NCI-H510A treated with DMSO at 0.1 percent for 48 hours (cell line): ENCODE results near the gene ZBTB1.
"Not testable (repeated sequence)": the region's sequence is repeated elsewhere in the genome, so short reads cannot be mapped to it uniquely, and the experiment has no call there.

Experiments
- DNase-seq: peaks from one replicate; lab custom pipeline; 2025; lab: John Stamatoyannopoulos, UW

The ZBTB1 gene

GRCh38 chr14:64569646-64570045, 65.1 kb downstream of the ZBTB1 start:
- not testable (repeated sequence) for DNase-seq

DNA sequence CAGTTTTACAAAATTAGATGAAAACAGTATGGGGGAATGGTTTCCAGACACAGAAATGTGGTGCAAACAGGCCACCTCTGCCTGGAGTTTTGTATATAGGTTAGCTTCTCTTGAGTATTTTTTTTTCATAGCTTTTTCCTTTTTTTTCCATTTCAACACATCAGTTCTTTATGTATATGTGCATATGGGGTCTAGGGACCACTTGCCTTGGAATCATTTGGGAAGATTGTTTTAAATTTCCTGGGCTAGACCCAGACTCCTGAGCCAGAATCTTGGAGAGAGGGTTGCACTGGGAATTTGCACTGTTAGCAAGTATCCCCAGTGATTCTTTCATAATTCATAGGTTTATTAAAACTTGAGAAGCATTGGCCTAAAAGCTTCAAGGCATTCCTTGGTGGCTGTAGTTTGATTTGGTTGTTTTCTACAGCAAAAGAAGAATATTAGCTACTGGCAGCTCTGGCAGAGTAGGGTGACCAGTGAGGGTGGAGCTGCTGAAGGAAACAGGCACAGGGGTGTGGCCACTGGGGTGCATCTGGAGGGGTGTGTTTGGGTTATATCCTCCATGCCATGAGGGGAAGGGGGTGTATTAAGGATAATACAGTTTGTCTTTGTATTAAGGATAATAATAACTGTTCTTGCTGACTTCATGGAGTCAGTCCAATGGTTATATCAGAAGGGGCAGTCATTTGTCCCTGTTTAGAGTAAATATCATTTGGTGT, 68.0 kb downstream of the ZBTB1 start:
- DNase-seq = no peak

- DNase-seq = no peak
Observed at GRCh38 chr14:64573109-64573508, 68.5 kb downstream of the ZBTB1 start.
